H1 (cell line): Measurements from ENCODE around the gene OR10T2. TPM values are rescaled to one million over a fixed set of nuclear protein-coding genes. Genes with fewer than 3 reads are reported as not detected.

Experiments used
- CTCF ChIA-PET: fragments of 300-600 bp; sonication (Branson Sonifier 250); formaldehyde crosslinking; loops from one replicate; lab custom pipeline; 2021; ENCODE audit not compliant: partially characterized antibody; lab: Charles Lee
- POLR2A ChIA-PET: fragments of 300-600 bp; sonication (Branson Sonifier 250); formaldehyde crosslinking; loops from one replicate; lab custom pipeline; 2021; ENCODE audit warnings: inconsistent platforms; ENCODE audit not compliant: partially characterized antibody; lab: Charles Lee
- DNase-seq, 2 experiments: peaks; one replicate each; pipeline versions ENCODE4 v3.0.0 to v3.0.0-alpha.2; 2010 to 2022; ENCODE audit warnings: low spot score in 2 of 2, low read depth in 1 of 2, mixed read lengths in 1 of 2
- FAIRE-seq: peaks from 2 replicates; lab custom pipeline; 2011; peaks lifted over from hg19 to GRCh38; lab: Jason Lieb, UNC
- H2AFZ ChIP-seq: 2 replicates; pipeline ENCODE4 v1.8.1; 2012; ENCODE audit warnings: low read length, inconsistent platforms
- H2AK5ac ChIP-seq: 2 replicates; pipeline ENCODE4 v1.6.1; 2013; ENCODE audit warnings: low read depth, low read length
- H2BK120ac ChIP-seq: replicated peaks from 2 replicates; pipeline ENCODE3; 2013; ENCODE audit warnings: low read depth, low read length, inconsistent platforms
- H2BK12ac ChIP-seq: 2 replicates; pipeline ENCODE4 v1.6.1; 2013; ENCODE audit warnings: low read depth, low read length
- H2BK15ac ChIP-seq: 2 replicates; pipeline ENCODE4 v1.6.1; 2013; ENCODE audit warnings: low read length
- H2BK20ac ChIP-seq: 2 replicates; pipeline ENCODE4 v1.6.1; 2013; ENCODE audit warnings: low read length
- H2BK5ac ChIP-seq: 2 replicates; pipeline ENCODE4 v1.6.1; 2013; ENCODE audit warnings: low read depth, low read length
- H3K14ac ChIP-seq: 2 replicates; pipeline ENCODE4 v1.6.1; 2013; ENCODE audit warnings: inconsistent platforms; ENCODE audit not compliant: insufficient read length
- H3K18ac ChIP-seq: 2 replicates; pipeline ENCODE4 v1.6.1; 2013; ENCODE audit warnings: low read length; ENCODE audit errors: extremely low read depth
- H3K23ac ChIP-seq: 2 replicates; pipeline ENCODE4 v1.6.1; 2013; ENCODE audit warnings: inconsistent platforms; ENCODE audit not compliant: insufficient read length
- H3K23me2 ChIP-seq: 2 replicates; pipeline ENCODE4 v1.6.1; 2013; ENCODE audit warnings: low read depth, low read length
- H3K27ac ChIP-seq: 2 replicates; pipeline ENCODE4 v1.6.1; 2011; ENCODE audit warnings: low read depth, low read length, inconsistent platforms
- H3K27me3 ChIP-seq, 4 experiments: replicated peaks in 1 of 4; 1 replicate in 1 of 4; 2 replicates in 3 of 4; pipeline versions ENCODE4 v1.6.1 to v1.8.1; 2011 to 2013; ENCODE audit warnings: low read length in 3 of 4, mild to moderate bottlenecking in 3 of 4, inconsistent platforms in 2 of 4, mixed read lengths in 2 of 4, moderate library complexity in 1 of 4; ENCODE audit not compliant: control insufficient read depth in 3 of 4, insufficient read depth in 3 of 4; ENCODE audit errors: extremely low read depth in 1 of 4
- H3K36me3 ChIP-seq, 4 experiments: 2 replicates each; pipeline versions ENCODE4 v1.6.1 to v1.8.1; 2011 to 2013; ENCODE audit warnings: mild to moderate bottlenecking in 4 of 4, low read length in 3 of 4, moderate library complexity in 2 of 4, control low read depth in 1 of 4, inconsistent platforms in 1 of 4; ENCODE audit not compliant: insufficient read depth in 4 of 4, control insufficient read depth in 2 of 4
- H3K4ac ChIP-seq: replicated peaks from 2 replicates; pipeline ENCODE3; 2013; ENCODE audit warnings: low read length, low read depth, mixed read lengths, inconsistent platforms; ENCODE audit not compliant: insufficient read length
- H3K4me1 ChIP-seq, 4 experiments: replicated peaks in 1 of 4; 1 replicate in 1 of 4; 2 replicates in 3 of 4; pipeline versions ENCODE4 v1.6.1 to v1.8.1; 2011 to 2013; ENCODE audit warnings: low read length in 3 of 4, inconsistent platforms in 2 of 4, mixed read lengths in 1 of 4; ENCODE audit not compliant: insufficient read depth in 4 of 4, control insufficient read depth in 3 of 4
- H3K4me2 ChIP-seq, 2 experiments: 2 replicates each; pipeline versions ENCODE4 v1.6.1 to v1.8.1; 2011 to 2013; ENCODE audit warnings: low read depth in 2 of 2, low read length in 2 of 2, control low read depth in 1 of 2, inconsistent platforms in 1 of 2, mild to moderate bottlenecking in 1 of 2; ENCODE audit not compliant: insufficient read depth in 1 of 2
- H3K4me3 ChIP-seq, 4 experiments: fragments of 200-600, 300-600 bp in 1 of 4; sonication (generic), shearing (Covaris generic), sonication (Bioruptor Twin) in 1 of 4; 2 replicates each; pipeline versions ENCODE4 v1.5.1 to v1.8.1; 2011 to 2016; ENCODE audit warnings: low read length in 4 of 4, low read depth in 3 of 4, control low read depth in 2 of 4, inconsistent platforms in 2 of 4, mild to moderate bottlenecking in 2 of 4, mixed read lengths in 1 of 4, moderate library complexity in 1 of 4; ENCODE audit not compliant: insufficient read depth in 2 of 4; ENCODE audit errors: extremely low read depth in 1 of 4
- H3K56ac ChIP-seq: replicated peaks from 2 replicates; pipeline ENCODE3; 2013; ENCODE audit warnings: low read depth, mild to moderate bottlenecking, mixed read lengths, low read length, inconsistent platforms; ENCODE audit not compliant: insufficient read length
- H3K79me1 ChIP-seq: 2 replicates; pipeline ENCODE4 v1.6.1; 2013; ENCODE audit warnings: low read depth, low read length, control low read depth
- H3K79me2 ChIP-seq, 2 experiments: 2 replicates each; pipeline versions ENCODE4 v1.6.1 to v1.8.1; 2012 to 2013; ENCODE audit warnings: low read length in 2 of 2, mild to moderate bottlenecking in 2 of 2, inconsistent platforms in 1 of 2; ENCODE audit not compliant: insufficient read depth in 2 of 2, control insufficient read depth in 1 of 2
- H3K9ac ChIP-seq, 4 experiments: replicated peaks in 1 of 4; 1 replicate in 1 of 4; 2 replicates in 3 of 4; pipeline versions ENCODE4 v1.6.1 to v1.8.1; 2011 to 2013; ENCODE audit warnings: low read depth in 3 of 4, low read length in 3 of 4, control low read depth in 2 of 4, mild to moderate bottlenecking in 2 of 4, moderate library complexity in 2 of 4, inconsistent platforms in 1 of 4; ENCODE audit errors: extremely low read depth in 1 of 4
- H3K9me3 ChIP-seq, 2 experiments: 2 replicates each; pipeline versions ENCODE4 v1.6.1 to v1.8.1; 2012 to 2013; ENCODE audit warnings: mild to moderate bottlenecking in 2 of 2, moderate library complexity in 2 of 2, control low read depth in 1 of 2, inconsistent platforms in 1 of 2, low read depth in 1 of 2, low read length in 1 of 2, mixed read lengths in 1 of 2; ENCODE audit not compliant: insufficient read depth in 2 of 2
- H4K20me1 ChIP-seq, 2 experiments: replicated peaks in 1 of 2; 2 replicates each; pipeline versions ENCODE3 to v1.8.1; 2011 to 2013; ENCODE audit warnings: inconsistent platforms in 2 of 2, low read length in 2 of 2, mild to moderate bottlenecking in 1 of 2; ENCODE audit not compliant: insufficient read depth in 2 of 2, control insufficient read depth in 1 of 2
- H4K5ac ChIP-seq: 2 replicates; pipeline ENCODE4 v1.6.1; 2013; ENCODE audit warnings: low read length, low read depth, mixed read lengths, inconsistent platforms; ENCODE audit not compliant: insufficient read length
- H4K8ac ChIP-seq: 2 replicates; pipeline ENCODE4 v1.8.0; 2013; ENCODE audit warnings: mild to moderate bottlenecking, moderate library complexity, low read length, inconsistent platforms; ENCODE audit not compliant: insufficient read depth; ENCODE audit errors: extremely low read depth
- H4K91ac ChIP-seq: replicated peaks from 2 replicates; pipeline ENCODE3; 2013; ENCODE audit warnings: low read length, mixed read lengths, inconsistent platforms; ENCODE audit not compliant: insufficient read length
- POLR2A ChIP-seq, 2 experiments: IDR thresholded peaks; 1 replicate in 1 of 2; 2 replicates in 1 of 2; pipeline ENCODE4 v1.6.1; 2011; ENCODE audit warnings: low read depth in 2 of 2, low read length in 2 of 2, mild to moderate bottlenecking in 2 of 2; ENCODE audit errors: control extremely low read depth in 1 of 2
- polyA plus RNA-seq, 7 experiments: library from polyadenylated mRNA; depleted of rRNA in 3 of 7; stranded (reverse) in 5 of 7; unstranded in 2 of 7; fragments of >200 nt in 5 of 7; fragments of 200-250 nt in 2 of 7; gene quantifications; 1 replicate in 5 of 7; 2 replicates in 1 of 7; 4 replicates in 1 of 7; pipeline versions ENCODE4 v1.2.1 to v1.2.3, GENCODE V29; 2011 to 2013; ENCODE audit warnings: missing spikeins in 2 of 7, mixed read lengths in 2 of 7
- total RNA-seq: library from RNA; stranded (reverse); fragmentation: NEBNext Ultra II Directional; extraction: Animal tissue kit (Norgen Biotek cat#: 25700); gene quantifications from 2 replicates; pipeline ENCODE4 v1.2.1, GENCODE V29; 2021
- TF ChIP-seq, protein P1 (sequence below): fragments of 300-600 bp; sonication (generic); IDR thresholded peaks from 2 replicates; pipeline ENCODE4 v1.7.1; 2012; ENCODE audit warnings: low read length, moderate library complexity, mild to moderate bottlenecking, inconsistent platforms; ENCODE audit not compliant: insufficient replicate concordance

OR10T2 gene
- total and polyA plus RNA-seq, 2 of the 8 experiments (the other 6 are each of a cell fraction or from before 2014, with no cell fraction given): not detected

- no peak overlapping the region for H2BK15ac ChIP-seq
- H3K14ac ChIP-seq: no peak overlapping the region
- no peak overlapping the region for H2BK120ac ChIP-seq
- H3K9ac ChIP-seq: no peak overlapping the region
- no peak overlapping the region for H4K8ac ChIP-seq
- ChIA-PET CTCF (no interaction called here), POLR2A (no interaction called here)
- H2BK5ac ChIP-seq: no peak overlapping the region
- H4K20me1 ChIP-seq: no peaks in the 10 kb centered on the region
- no peak overlapping the region for H2AK5ac ChIP-seq
- no peaks in the 10 kb centered on the region for H3K36me3 ChIP-seq
- DNase-seq (no peak), FAIRE-seq (peak; percentile 45)
- H3K4ac ChIP-seq: no peak overlapping the region
- peak overlapping the region in 1 of 2 experiments; percentile 15; a peak in 2 of 4 replicates for H3K4me2 ChIP-seq
- H3K23ac ChIP-seq: no peak overlapping the region
- H4K91ac ChIP-seq: no peak overlapping the region
- H3K79me1 ChIP-seq: no peaks in the 10 kb centered on the region
- H2BK20ac ChIP-seq: no peak overlapping the region
- no peaks in the 10 kb centered on the region for H3K79me2 ChIP-seq
- H3K27me3 ChIP-seq: no peaks in the 10 kb centered on the region
- no peaks in the 10 kb centered on the region for H3K9me3 ChIP-seq
- H3K56ac ChIP-seq: no peak overlapping the region
- peak overlapping the region in 1 of 4 experiments; percentile 22; a peak in 1 of 8 replicates for H3K4me3 ChIP-seq
- no peak overlapping the region for H3K27ac ChIP-seq
- H2AFZ ChIP-seq: no peak overlapping the region
- no peaks in the 10 kb centered on the region; a peak in 1 of 7 replicates for H3K4me1 ChIP-seq
- no peak overlapping the region for H4K5ac ChIP-seq
- H3K23me2 ChIP-seq: no peaks in the 10 kb centered on the region
- H3K18ac ChIP-seq: no peak overlapping the region
- no peak overlapping the region for H2BK12ac ChIP-seq
- TF ChIP-seq POLR2A (IDR thresholded peaks at IDR 0.05; ENCODE audit: control extremely low read depth in 1 of 2, low read depth in 2 of 2, low read length in 2 of 2): no peak
- TF ChIP-seq, protein P1, sequence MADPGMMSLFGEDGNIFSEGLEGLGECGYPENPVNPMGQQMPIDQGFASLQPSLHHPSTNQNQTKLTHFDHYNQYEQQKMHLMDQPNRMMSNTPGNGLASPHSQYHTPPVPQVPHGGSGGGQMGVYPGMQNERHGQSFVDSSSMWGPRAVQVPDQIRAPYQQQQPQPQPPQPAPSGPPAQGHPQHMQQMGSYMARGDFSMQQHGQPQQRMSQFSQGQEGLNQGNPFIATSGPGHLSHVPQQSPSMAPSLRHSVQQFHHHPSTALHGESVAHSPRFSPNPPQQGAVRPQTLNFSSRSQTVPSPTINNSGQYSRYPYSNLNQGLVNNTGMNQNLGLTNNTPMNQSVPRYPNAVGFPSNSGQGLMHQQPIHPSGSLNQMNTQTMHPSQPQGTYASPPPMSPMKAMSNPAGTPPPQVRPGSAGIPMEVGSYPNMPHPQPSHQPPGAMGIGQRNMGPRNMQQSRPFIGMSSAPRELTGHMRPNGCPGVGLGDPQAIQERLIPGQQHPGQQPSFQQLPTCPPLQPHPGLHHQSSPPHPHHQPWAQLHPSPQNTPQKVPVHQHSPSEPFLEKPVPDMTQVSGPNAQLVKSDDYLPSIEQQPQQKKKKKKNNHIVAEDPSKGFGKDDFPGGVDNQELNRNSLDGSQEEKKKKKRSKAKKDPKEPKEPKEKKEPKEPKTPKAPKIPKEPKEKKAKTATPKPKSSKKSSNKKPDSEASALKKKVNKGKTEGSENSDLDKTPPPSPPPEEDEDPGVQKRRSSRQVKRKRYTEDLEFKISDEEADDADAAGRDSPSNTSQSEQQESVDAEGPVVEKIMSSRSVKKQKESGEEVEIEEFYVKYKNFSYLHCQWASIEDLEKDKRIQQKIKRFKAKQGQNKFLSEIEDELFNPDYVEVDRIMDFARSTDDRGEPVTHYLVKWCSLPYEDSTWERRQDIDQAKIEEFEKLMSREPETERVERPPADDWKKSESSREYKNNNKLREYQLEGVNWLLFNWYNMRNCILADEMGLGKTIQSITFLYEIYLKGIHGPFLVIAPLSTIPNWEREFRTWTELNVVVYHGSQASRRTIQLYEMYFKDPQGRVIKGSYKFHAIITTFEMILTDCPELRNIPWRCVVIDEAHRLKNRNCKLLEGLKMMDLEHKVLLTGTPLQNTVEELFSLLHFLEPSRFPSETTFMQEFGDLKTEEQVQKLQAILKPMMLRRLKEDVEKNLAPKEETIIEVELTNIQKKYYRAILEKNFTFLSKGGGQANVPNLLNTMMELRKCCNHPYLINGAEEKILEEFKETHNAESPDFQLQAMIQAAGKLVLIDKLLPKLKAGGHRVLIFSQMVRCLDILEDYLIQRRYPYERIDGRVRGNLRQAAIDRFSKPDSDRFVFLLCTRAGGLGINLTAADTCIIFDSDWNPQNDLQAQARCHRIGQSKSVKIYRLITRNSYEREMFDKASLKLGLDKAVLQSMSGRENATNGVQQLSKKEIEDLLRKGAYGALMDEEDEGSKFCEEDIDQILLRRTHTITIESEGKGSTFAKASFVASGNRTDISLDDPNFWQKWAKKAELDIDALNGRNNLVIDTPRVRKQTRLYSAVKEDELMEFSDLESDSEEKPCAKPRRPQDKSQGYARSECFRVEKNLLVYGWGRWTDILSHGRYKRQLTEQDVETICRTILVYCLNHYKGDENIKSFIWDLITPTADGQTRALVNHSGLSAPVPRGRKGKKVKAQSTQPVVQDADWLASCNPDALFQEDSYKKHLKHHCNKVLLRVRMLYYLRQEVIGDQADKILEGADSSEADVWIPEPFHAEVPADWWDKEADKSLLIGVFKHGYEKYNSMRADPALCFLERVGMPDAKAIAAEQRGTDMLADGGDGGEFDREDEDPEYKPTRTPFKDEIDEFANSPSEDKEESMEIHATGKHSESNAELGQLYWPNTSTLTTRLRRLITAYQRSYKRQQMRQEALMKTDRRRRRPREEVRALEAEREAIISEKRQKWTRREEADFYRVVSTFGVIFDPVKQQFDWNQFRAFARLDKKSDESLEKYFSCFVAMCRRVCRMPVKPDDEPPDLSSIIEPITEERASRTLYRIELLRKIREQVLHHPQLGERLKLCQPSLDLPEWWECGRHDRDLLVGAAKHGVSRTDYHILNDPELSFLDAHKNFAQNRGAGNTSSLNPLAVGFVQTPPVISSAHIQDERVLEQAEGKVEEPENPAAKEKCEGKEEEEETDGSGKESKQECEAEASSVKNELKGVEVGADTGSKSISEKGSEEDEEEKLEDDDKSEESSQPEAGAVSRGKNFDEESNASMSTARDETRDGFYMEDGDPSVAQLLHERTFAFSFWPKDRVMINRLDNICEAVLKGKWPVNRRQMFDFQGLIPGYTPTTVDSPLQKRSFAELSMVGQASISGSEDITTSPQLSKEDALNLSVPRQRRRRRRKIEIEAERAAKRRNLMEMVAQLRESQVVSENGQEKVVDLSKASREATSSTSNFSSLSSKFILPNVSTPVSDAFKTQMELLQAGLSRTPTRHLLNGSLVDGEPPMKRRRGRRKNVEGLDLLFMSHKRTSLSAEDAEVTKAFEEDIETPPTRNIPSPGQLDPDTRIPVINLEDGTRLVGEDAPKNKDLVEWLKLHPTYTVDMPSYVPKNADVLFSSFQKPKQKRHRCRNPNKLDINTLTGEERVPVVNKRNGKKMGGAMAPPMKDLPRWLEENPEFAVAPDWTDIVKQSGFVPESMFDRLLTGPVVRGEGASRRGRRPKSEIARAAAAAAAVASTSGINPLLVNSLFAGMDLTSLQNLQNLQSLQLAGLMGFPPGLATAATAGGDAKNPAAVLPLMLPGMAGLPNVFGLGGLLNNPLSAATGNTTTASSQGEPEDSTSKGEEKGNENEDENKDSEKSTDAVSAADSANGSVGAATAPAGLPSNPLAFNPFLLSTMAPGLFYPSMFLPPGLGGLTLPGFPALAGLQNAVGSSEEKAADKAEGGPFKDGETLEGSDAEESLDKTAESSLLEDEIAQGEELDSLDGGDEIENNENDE: peak; percentile 66
Measured at GRCh38 chr1:158422212-158422611, 22.9 kb upstream of the OR10T2 start.
